Activated naive CD8-positive, alpha-beta T cell treated with anti-CD3 and anti-CD28 coated beads, Interleukin-2, amount 10 ng/mL, durations not matched to agents 7 days and 5 days (primary cell): ENCODE data around the gene ULBP3. TPM values are rescaled to one million over a fixed set of nuclear protein-coding genes. Genes with fewer than 3 reads are reported as not detected.
A peak's percentile ranks its signal among the peaks of the same experiment; 100 is the strongest.

Experiments used
- ATAC-seq: fragments of 150-1000 bp; cut with Tn5 transposase; one replicate; pipeline ENCODE4 v1.10.0; 2021; ENCODE audit warnings: low read depth, moderate library complexity
- POLR2A ChIA-PET: fragments of 350-600 bp; sonication (Branson Sonifier 250); formaldehyde crosslinking; loops from one replicate; lab custom pipeline; 2021; ENCODE audit warnings: antibody characterized with exemption; lab: Charles Lee
- DNase-seq: peaks from one replicate; pipeline ENCODE4 v3.0.0; 2021
- H3K27ac Mint-ChIP-seq: one replicate; pipeline ENCODE4 v1.8.0; 2022; ENCODE audit warnings: mild to moderate bottlenecking, mixed read lengths
- H3K27me3 Mint-ChIP-seq: one replicate; pipeline ENCODE4 v1.8.0; 2022; ENCODE audit warnings: mild to moderate bottlenecking, moderate library complexity, mixed read lengths
- H3K36me3 Mint-ChIP-seq: one replicate; pipeline ENCODE4 v1.8.0; 2021; ENCODE audit warnings: mild to moderate bottlenecking, mixed read lengths
- H3K4me1 Mint-ChIP-seq: one replicate; pipeline ENCODE4 v1.8.0; 2021; ENCODE audit warnings: mixed read lengths
- H3K4me3 Mint-ChIP-seq: one replicate; pipeline ENCODE4 v1.8.0; 2022; ENCODE audit warnings: mild to moderate bottlenecking, moderate library complexity, mixed read lengths
- H3K9me3 Mint-ChIP-seq: one replicate; pipeline ENCODE4 v1.8.0; 2021; ENCODE audit warnings: mixed read lengths
- total RNA-seq, 2 experiments: library from RNA; stranded (reverse); gene quantifications; one replicate each; pipeline ENCODE4 v1.2.3, GENCODE V29; 2021

Gene ULBP3
- 1 to 10 TPM in 1 of 2 experiments, under 1 TPM in 1; 0.94 to 1.6 TPM for total RNA-seq

- POLR2A ChIA-PET = no interaction called here
- DNase-seq (peak; percentile 77), ATAC-seq (peak; percentile 87)
- Mint-ChIP-seq H3K9me3 (no peaks in the 10 kb centered on the region), H3K36me3 (no peaks in the 10 kb centered on the region), H3K4me3 (peak within 1 kb of the TSS; percentile 84), H3K4me1 (peaks cover 13% of the 10 kb centered on the region), H3K27ac (no peak within 1 kb of the TSS), H3K27me3 (peaks cover 14% of the 10 kb centered on the region)
Measured at GRCh38 chr6:150068720-150069648, at the start of gene ULBP3. TSS of gene ULBP3 (minus strand) at chr6:150069121. CDS start at chr6:150069066, 55 bp downstream.

GRCh38 chr6:150118627-150119026 is 49.7 kb upstream of the ULBP3 start:
- ATAC-seq (no peak), DNase-seq (no peak)
- H3K36me3 Mint-ChIP-seq = no peaks in the 10 kb centered on the region
- POLR2A ChIA-PET = no interaction called here
- H3K4me3 Mint-ChIP-seq = no peak overlapping the region
- H3K27ac Mint-ChIP-seq = no peak overlapping the region
- peaks cover 28% of the 10 kb centered on the region for H3K27me3 Mint-ChIP-seq
- H3K9me3 Mint-ChIP-seq = peaks cover 1% of the 10 kb centered on the region
- H3K4me1 Mint-ChIP-seq = peaks cover 12% of the 10 kb centered on the region

- Mint-ChIP-seq H3K4me1 (peaks cover 9% of the 10 kb centered on the region), H3K9me3 (peaks cover 1% of the 10 kb centered on the region), H3K27ac (no peak overlapping the region), H3K27me3 (peaks cover 27% of the 10 kb centered on the region), H3K36me3 (no peaks in the 10 kb centered on the region), H3K4me3 (no peak overlapping the region)
- no peak for ATAC-seq
- no peak for DNase-seq
- POLR2A ChIA-PET = no interaction called here
Measured at GRCh38 chr6:150118203-150118602, 49.3 kb upstream of the ULBP3 start.

- Mint-ChIP-seq H3K4me1 (peaks cover 9% of the 10 kb centered on the region), H3K9me3 (peaks cover 1% of the 10 kb centered on the region)
- POLR2A ChIA-PET = no interaction called here
Measured at GRCh38 chr6:150116200-150116800, 47.4 kb upstream of the ULBP3 start.

GRCh38 chr6:150115769-150116168 is 46.8 kb upstream of the ULBP3 start:
- no peak overlapping the region for H3K27ac Mint-ChIP-seq
- H3K4me1 Mint-ChIP-seq = peaks cover 9% of the 10 kb centered on the region
- DNase-seq (no peak), ATAC-seq (no peak)
- H3K9me3 Mint-ChIP-seq = peaks cover 1% of the 10 kb centered on the region
- no peak overlapping the region for H3K4me3 Mint-ChIP-seq
- H3K27me3 Mint-ChIP-seq = peaks cover 14% of the 10 kb centered on the region
- POLR2A ChIA-PET = no interaction called here
- no peaks in the 10 kb centered on the region for H3K36me3 Mint-ChIP-seq

More at GRCh38 chr6:150116200-150116800, 47.4 kb upstream of the ULBP3 start:
- no peak for DNase-seq
- no peak overlapping the region for H3K4me3 Mint-ChIP-seq
- no peak overlapping the region for H3K27ac Mint-ChIP-seq
- no peak for ATAC-seq
- H3K36me3 Mint-ChIP-seq = no peaks in the 10 kb centered on the region
- peaks cover 15% of the 10 kb centered on the region for H3K27me3 Mint-ChIP-seq

- H3K27ac Mint-ChIP-seq = no peak overlapping the region
- no peaks in the 10 kb centered on the region for H3K4me1 Mint-ChIP-seq
- DNase-seq = no peak
- no peak overlapping the region for H3K4me3 Mint-ChIP-seq
- no peaks in the 10 kb centered on the region for H3K36me3 Mint-ChIP-seq
- peaks cover 1% of the 10 kb centered on the region for H3K9me3 Mint-ChIP-seq
- H3K27me3 Mint-ChIP-seq = peaks cover 11% of the 10 kb centered on the region
- POLR2A ChIA-PET = no interaction called here
- no peak for ATAC-seq
Measured at GRCh38 chr6:150112233-150112632, 43.3 kb upstream of the ULBP3 start.

- H3K36me3 Mint-ChIP-seq = no peaks in the 10 kb centered on the region
- no peak for ATAC-seq
- no peak overlapping the region for H3K27ac Mint-ChIP-seq
- POLR2A ChIA-PET = no interaction called here
- no peaks in the 10 kb centered on the region for H3K4me1 Mint-ChIP-seq
- H3K4me3 Mint-ChIP-seq = no peak overlapping the region
- no peak for DNase-seq
- H3K9me3 Mint-ChIP-seq = no peaks in the 10 kb centered on the region
- H3K27me3 Mint-ChIP-seq = peaks cover 6% of the 10 kb centered on the region
Measured at GRCh38 chr6:150102750-150103270, 33.9 kb upstream of the ULBP3 start.

- Mint-ChIP-seq H3K27ac (no peak overlapping the region), H3K27me3 (peaks cover 6% of the 10 kb centered on the region), H3K36me3 (no peaks in the 10 kb centered on the region), H3K9me3 (no peaks in the 10 kb centered on the region), H3K4me3 (no peak overlapping the region), H3K4me1 (no peaks in the 10 kb centered on the region)
- POLR2A ChIA-PET = no interaction called here
- ATAC-seq = no peak
- DNase-seq = no peak
Measured at GRCh38 chr6:150100745-150101144, 31.8 kb upstream of the ULBP3 start.

- Mint-ChIP-seq H3K4me3 (no peak overlapping the region), H3K9me3 (no peaks in the 10 kb centered on the region), H3K36me3 (no peaks in the 10 kb centered on the region), H3K27me3 (peaks cover 12% of the 10 kb centered on the region), H3K4me1 (no peaks in the 10 kb centered on the region), H3K27ac (no peak overlapping the region)
- DNase-seq (no peak), ATAC-seq (no peak)
- POLR2A ChIA-PET = no interaction called here
Measured at GRCh38 chr6:150099953-150100352, 31.0 kb upstream of the ULBP3 start.

- H3K27me3 Mint-ChIP-seq = peaks cover 12% of the 10 kb centered on the region
- H3K4me3 Mint-ChIP-seq = no peak overlapping the region
- ATAC-seq = no peak
- peaks cover 2% of the 10 kb centered on the region for H3K4me1 Mint-ChIP-seq
- H3K9me3 Mint-ChIP-seq = no peaks in the 10 kb centered on the region
- H3K27ac Mint-ChIP-seq = no peak overlapping the region
- DNase-seq = no peak
- H3K36me3 Mint-ChIP-seq = no peaks in the 10 kb centered on the region
- POLR2A ChIA-PET = no interaction called here
Measured at GRCh38 chr6:150099546-150099945, 30.6 kb upstream of the ULBP3 start.

- POLR2A ChIA-PET = no interaction called here
- Mint-ChIP-seq H3K9me3 (no peaks in the 10 kb centered on the region), H3K27me3 (peaks cover 14% of the 10 kb centered on the region), H3K27ac (no peak overlapping the region), H3K36me3 (no peaks in the 10 kb centered on the region), H3K4me1 (peaks cover 2% of the 10 kb centered on the region), H3K4me3 (no peak overlapping the region)
- ATAC-seq = no peak
- no peak for DNase-seq
Measured at GRCh38 chr6:150098155-150098554, 29.2 kb upstream of the ULBP3 start.

GRCh38 chr6:150093397-150093796 is 24.5 kb upstream of the ULBP3 start:
- ATAC-seq (no peak), DNase-seq (no peak)
- H3K36me3 Mint-ChIP-seq = no peaks in the 10 kb centered on the region
- peaks cover 2% of the 10 kb centered on the region for H3K4me1 Mint-ChIP-seq
- peaks cover 12% of the 10 kb centered on the region for H3K27me3 Mint-ChIP-seq
- no peak overlapping the region for H3K4me3 Mint-ChIP-seq
- H3K27ac Mint-ChIP-seq = no peak overlapping the region
- POLR2A ChIA-PET = no interaction called here
- no peaks in the 10 kb centered on the region for H3K9me3 Mint-ChIP-seq

GRCh38 chr6:150091476-150091875 is 22.6 kb upstream of the ULBP3 start:
- Mint-ChIP-seq H3K4me1 (peaks cover 2% of the 10 kb centered on the region), H3K27ac (no peak overlapping the region), H3K4me3 (no peak overlapping the region), H3K27me3 (peaks cover 22% of the 10 kb centered on the region), H3K36me3 (no peaks in the 10 kb centered on the region), H3K9me3 (no peaks in the 10 kb centered on the region)
- DNase-seq = no peak
- no peak for ATAC-seq
- POLR2A ChIA-PET = no interaction called here

GRCh38 chr6:150090328-150090727 is 21.4 kb upstream of the ULBP3 start:
- Mint-ChIP-seq H3K27me3 (peaks cover 22% of the 10 kb centered on the region), H3K4me1 (peaks cover 2% of the 10 kb centered on the region), H3K9me3 (no peaks in the 10 kb centered on the region), H3K4me3 (no peak overlapping the region), H3K36me3 (no peaks in the 10 kb centered on the region), H3K27ac (no peak overlapping the region)
- POLR2A ChIA-PET = no interaction called here
- ATAC-seq (no peak), DNase-seq (no peak)
